GM18517 (cell line): Measurements from ENCODE around the gene GNPTAB.
"Not testable (repeated sequence)": the region's sequence is repeated elsewhere in the genome, so short reads cannot be mapped to it uniquely, and the experiment has no call there.

Source experiments
- ATAC-seq: cut with Tn5 transposase; IDR thresholded peaks from one replicate; pipeline ENCODE4 v1.9.1; 2021; ENCODE audit warnings: mild to moderate bottlenecking, moderate library complexity; ENCODE audit not compliant: unreplicated experiment

GNPTAB gene

GRCh38 chr12:101740980-101741379, 89.8 kb downstream of the GNPTAB start:
- ATAC-seq: no peak

DNA sequence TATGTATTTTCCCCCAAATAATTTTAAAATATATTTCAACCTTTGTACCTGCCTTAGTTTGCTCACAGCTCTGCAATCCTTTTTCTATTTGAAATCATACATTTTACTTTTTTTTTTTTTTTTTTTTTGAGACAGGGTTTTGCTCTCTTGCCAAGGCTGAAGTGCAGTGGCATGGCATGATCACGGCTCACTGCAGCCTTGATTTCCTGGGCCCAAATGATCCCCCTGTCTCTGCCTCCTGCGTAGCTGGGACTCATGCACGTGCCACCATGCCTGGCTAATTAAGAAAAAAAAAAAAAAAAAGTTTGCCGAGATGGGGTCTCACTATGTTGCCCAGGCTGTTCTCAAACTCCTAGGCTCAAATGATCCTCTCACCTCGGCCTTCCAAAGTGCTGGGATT, 90.2 kb downstream of the GNPTAB start:
- no peak for ATAC-seq

GRCh38 chr12:101738920-101739665, 91.7 kb downstream of the GNPTAB start, which contains the start of gene SYCP3:
TSS of gene SYCP3 (minus strand) at chr12:101739462. CDS start at chr12:101737935, 1,527 bp downstream.
- no peak for ATAC-seq

DNA sequence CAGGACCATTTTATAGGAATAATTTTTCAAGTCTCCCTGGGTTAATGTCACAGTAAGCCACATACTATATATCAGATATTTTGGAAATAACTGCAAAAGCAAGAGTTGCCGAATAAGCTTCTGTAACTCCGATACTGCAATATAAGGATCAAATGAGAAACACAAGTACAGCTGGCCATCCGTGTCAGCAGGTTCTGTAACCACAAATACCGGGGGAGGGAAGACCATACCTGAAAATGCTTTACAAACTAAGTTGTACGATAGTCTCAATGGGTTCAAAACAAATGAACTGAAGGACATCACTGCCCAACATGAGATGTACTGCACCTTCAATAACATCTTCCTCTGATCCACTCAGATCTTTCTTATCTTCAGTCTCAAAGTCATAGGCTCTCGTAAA, 93.3 kb downstream of the GNPTAB start:
- no peak for ATAC-seq

DNA sequence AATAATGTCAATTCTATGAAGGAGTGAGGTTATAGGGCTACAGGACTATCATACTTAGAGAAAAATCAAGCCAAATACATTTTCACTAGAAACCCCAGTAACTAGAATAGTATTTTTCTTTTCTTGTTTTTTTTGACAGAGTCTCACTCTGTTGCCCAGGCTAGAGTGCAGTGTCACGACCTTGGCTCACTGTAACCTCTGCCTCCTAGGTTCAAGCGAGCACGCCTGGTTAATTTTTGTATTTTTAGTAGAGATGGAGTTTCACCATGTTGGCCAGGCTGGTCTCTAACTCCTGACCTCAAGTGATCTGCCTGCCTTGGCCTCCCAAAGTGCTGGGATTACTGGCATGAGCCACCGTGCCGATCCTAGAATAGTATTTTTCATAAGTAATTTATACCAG, 96.3 kb downstream of the GNPTAB start:
- ATAC-seq: not testable (repeated sequence)

DNA sequence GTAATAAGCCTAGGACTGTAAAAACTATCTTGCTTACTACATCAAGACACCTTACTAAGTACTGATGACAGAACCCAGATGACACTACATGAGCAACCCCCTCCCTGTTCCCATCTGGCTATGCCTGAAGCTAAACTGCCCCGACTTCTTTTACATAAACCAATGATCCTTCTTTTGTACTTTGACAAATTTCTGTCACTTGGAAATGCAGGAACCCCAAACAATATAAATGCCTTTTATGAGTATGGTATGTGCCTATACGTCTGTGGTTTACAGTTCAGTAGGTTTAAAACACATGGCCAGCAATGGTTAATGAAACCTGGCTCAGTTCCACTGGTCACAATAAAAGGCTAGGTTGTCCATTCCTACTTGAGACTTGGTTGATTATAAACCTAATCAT, 97.6 kb downstream of the GNPTAB start:
- ATAC-seq: no peak

DNA sequence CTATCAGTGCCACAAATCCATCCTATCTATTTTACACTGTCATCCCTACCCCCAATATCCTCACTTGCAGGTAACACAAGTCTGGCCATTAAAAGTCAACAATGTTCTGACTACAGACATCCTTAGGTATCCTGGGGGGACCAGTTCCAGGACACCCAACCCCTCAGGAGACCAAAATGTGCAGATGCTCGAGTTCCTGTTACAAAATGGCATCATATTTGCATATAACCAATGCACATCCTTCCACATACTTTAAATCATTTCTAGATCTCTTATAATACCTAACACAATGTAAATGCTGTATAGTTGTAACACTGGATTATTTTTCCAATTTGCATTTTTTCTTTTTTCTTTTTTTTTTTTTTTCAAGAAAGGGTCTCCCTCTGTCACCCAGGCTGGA, 98.4 kb downstream of the GNPTAB start:
- no peak for ATAC-seq

GRCh38 chr12:101729842-101730241, 100.9 kb downstream of the GNPTAB start:
- ATAC-seq: no peak

- no peak for ATAC-seq
These were observed 103.7 kb downstream of the GNPTAB start for GRCh38 chr12:101727098-101727497.

DNA sequence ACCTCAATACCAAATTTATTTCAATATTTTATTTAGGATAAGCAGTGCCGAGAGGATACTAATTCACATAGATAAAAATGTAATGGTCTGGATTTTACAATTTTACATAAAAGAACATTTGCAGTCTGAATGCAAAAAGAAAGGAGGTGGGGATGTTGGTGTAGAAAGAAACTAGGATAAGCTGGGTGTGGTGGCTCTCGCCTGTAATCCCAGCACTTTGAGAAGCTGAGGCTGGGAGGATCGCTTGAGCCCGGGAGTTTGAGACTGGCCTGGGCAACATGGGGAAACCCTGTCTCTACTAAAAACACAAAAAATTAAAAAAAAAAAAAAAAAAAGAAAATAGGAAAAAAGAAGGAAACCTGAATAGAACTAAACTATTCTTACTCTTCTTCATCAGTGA, 108.4 kb downstream of the GNPTAB start:
- no peak for ATAC-seq

DNA sequence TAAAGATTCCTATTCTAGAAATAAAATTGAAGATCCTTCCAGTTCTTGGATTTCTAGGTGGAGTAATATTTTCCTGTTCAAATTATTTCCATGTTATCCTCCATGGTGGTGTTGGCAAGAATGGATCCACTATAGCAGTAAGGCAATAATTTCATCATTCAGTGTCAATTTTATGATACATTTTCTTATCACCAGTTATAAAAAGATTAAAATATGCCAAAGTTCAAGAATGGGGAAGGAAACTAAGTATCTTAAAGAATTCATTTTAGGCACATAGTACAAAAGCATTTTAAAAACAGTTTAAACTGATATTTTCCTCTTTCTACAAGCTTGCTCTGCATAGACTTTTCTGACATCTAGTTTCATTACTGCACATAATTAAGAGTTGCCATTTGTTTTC, 110.6 kb downstream of the GNPTAB start:
- ATAC-seq: no peak

DNA sequence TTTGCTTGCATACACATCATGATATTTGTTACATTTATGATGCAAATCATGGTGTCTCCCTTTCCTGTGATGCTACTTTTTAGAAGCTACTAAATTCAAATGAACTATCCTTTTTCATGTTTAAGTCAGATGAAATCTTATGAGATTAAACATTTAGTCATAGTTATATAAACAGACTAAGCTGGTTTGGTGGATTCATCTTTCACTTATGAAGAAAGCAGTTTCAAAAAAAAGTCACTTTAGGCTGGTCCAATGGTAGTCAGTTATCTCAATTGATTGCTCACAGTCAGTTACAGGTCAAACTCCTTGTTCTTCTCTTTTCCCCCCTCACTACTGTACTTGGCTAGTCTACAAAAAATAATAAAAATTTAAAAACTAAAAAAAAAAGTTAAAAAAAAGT, 111.2 kb downstream of the GNPTAB start:
- ATAC-seq: no peak

DNA sequence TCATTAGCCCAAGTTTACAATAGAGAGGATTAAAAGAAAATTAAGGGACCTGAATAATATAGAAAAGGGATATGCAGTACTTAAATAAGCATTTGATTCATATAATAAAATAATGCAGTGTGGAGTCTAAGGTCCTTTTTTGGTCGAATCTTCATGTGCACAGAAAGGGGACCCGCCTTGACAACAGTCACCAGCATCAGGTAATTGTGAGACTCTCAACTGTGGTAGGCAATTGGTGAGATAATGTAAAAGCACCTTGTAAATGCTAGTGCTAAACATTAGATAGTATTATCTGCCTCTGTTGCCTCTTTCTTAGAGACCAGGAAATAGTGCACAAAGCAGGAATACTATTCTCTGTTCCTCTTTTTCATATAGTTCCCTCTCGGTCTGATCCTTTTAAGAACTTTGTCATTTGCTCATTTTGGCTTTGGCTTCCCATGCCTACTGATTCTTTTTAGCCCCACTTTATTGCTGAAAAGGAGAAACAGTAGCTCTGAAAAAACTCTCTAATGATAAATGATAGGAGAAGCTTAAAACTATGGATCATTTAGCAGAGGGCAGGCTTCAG, 115.8 kb downstream of the GNPTAB start:
- ATAC-seq: no peak

DNA sequence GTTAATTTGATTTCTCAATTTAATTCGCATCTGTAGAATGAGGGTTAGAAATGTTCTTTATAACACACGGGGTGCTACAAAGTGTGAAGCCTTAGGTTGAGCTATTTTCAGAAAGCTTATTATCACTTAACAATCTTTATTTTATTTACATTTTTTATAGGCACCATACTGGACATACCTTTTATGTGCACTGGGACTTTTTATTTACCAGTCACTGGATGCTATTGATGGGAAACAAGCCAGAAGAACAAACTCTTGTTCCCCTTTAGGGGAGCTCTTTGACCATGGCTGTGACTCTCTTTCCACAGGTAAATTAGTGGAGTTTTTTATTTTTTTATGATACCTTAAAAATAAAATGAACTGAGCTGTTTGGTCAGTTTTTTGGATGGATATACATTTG, 116.8 kb downstream of the GNPTAB start:
- ATAC-seq: no peak

DNA sequence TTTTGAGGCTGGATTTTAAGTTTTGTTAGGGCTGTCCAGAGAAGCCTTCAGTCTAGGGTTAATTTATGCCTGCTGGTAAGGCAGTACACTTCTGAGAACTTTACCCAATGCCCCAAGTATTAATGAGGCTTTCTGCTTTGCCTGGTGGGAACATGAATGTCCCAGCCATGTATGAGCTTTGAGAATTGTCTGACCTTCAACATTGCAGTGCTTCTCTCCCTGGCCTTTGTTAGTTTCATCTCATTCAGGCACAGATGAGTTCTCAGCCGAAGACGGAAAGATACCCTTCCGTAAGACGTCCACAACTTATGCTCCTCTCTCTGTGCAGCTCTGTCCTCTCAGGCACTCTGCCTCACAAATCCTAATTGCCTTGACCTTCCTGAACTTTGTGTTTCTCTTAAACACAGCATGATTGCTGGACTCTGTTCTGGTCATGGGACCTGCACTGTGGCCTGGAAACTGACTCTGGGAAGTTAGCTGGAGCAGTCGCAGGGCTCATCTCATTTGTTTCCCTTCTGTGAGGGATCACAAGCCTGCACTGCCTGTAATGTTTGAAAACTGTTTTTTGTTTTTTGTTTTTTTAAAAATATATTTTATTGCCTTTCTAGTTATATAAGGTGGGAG, 117.6 kb downstream of the GNPTAB start:
- no peak for ATAC-seq

GRCh38 chr12:101710288-101710687, 120.5 kb downstream of the GNPTAB start:
- no peak for ATAC-seq

GRCh38 chr12:101707131-101707782, 123.5 kb downstream of the GNPTAB start:
- no peak for ATAC-seq

DNA sequence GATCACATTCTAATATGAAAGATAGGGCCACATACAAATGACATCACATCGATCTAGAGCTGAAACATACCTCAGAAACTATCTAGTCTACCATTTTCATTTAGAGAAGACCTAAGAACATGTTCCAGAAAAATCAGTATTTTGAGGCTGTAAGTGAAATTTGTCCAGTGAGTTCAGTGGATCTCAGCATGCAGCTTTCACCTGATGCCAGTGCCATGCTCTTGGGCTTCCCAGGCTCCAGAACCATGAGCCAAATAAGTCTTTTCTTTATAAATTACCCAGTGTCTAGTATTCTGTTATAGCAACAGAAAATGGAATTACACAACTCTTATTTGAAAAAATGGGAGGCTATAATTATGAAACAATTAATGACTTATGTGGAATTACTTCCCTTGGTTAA, 124.4 kb downstream of the GNPTAB start:
- ATAC-seq: no peak

DNA sequence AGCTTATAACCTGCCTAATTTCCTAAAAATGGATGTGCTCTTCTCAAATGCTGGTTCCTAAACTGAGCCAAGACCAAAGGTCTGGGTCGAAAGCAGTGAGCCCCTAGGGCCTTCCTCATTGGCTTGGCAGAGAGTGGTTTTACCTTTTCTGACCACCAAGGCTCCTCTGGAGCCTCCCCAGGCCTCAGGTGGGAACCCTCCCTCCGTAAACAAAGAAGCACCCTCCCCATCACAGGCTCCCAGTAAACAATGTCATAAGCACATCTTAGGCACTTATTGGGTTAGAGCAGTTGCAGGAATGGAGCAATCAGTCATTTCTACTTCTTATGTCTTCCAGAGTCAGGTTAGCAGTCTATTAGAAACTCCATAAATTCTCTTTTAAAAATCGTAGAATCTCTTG, 127.3 kb downstream of the GNPTAB start:
- ATAC-seq: no peak

- no peak for ATAC-seq
These were observed 130.4 kb downstream of the GNPTAB start for GRCh38 chr12:101700299-101700820.

- no peak for ATAC-seq
These were observed 131.9 kb downstream of the GNPTAB start for GRCh38 chr12:101698800-101699347.
